Right forelimb (tissue), 1 donor: ENCODE data around the gene BRPF3.

Experiments
- DNase-seq: peaks from one replicate; pipeline ENCODE4 v3.0.0-alpha.2; 2018

The BRPF3 gene

GRCh38 chr6:36272234-36272633 lies 75.7 kb downstream of the BRPF3 start:
- DNase-seq = no peak

- DNase-seq = no peak
Measured at GRCh38 chr6:36273067-36273466, 76.5 kb downstream of the BRPF3 start.

GRCh38 chr6:36273802-36274514 lies 77.4 kb downstream of the BRPF3 start:
- DNase-seq = no peak

- no peak for DNase-seq
Measured at GRCh38 chr6:36276581-36277536, 80.3 kb downstream of the BRPF3 start.

- no peak for DNase-seq
Measured at GRCh38 chr6:36277946-36278470, 81.5 kb downstream of the BRPF3 start.

- no peak for DNase-seq
Measured at GRCh38 chr6:36280467-36280866, 83.9 kb downstream of the BRPF3 start.

GRCh38 chr6:36280983-36281382 lies 84.4 kb downstream of the BRPF3 start:
- DNase-seq = no peak
